Measurements from ENCODE around the gene GALNT10.

The GALNT10 gene

DNA sequence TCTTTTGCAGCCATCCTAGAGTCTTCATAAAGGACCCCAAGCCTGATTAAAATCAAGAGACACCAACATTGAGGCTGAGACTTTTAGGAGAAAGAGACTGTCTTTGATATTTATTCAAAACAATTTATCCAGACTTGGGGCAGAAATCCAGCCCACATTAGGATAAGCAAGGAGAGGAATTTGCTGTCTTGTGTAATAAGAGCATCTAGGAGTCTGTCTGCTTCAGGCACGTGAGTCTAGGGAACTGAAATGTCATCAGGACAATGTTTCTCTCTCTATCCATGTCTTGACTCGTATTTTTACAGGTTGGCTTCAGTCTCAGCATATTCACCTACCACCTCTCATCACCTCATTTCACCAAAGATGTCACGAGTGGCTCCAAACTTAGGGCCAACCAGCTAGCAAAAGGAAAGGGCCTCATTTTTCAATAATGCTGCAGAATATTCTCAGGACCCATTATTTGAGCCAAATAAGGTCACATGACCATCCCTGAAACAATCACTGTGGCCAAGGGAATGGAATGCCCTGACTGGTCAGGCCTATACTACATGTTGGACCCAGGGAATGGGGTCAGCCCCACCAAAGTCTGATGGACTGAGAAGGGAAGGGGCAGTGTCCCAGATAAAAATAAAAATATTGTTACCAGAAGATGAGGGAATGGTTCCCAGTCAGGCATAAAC, 184.9 kb downstream of the GALNT10 start:
- no peaks in the 10 kb centered on the region for H3K4me1 ChIP-seq (ENCODE audit: insufficient read depth, low read length)
- H3K4me3 ChIP-seq (ENCODE audit: low read length), result no peak overlapping the region
- H2AFZ ChIP-seq (ENCODE audit: low read depth, low read length), result no peak overlapping the region
- H3K9me3 ChIP-seq (ENCODE audit: low read length), result no peaks in the 10 kb centered on the region
- no peaks in the 10 kb centered on the region for H3K27me3 ChIP-seq (ENCODE audit: insufficient read depth, low read length)
- H3K36me3 ChIP-seq (ENCODE audit: insufficient read depth, low read length), result peaks cover under 1% of the 10 kb centered on the region

DNA sequence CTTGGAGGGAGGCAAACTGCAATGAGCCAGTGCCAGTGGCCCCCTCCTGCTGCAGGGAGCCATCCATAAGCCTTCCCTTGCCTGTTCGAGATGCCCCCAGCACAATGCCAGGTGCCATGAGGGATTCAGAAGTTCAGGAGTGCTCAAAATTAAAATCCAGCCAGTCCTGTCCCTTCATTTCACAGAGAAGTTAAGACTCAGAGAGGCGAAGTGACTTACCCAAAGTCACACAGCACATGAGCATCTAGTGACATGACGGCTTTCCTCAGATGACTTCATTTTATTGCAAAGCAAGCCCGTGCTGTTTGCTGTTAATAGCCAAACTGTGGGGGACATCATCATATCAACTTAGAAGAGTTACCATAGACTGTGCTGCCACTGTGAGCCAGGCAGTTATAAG, 185.9 kb downstream of the GALNT10 start:
- no peak overlapping the region for H2AFZ ChIP-seq (ENCODE audit: low read depth, low read length)
- no peaks in the 10 kb centered on the region for H3K4me1 ChIP-seq (ENCODE audit: insufficient read depth, low read length)
- no peak overlapping the region for H3K4me3 ChIP-seq (ENCODE audit: low read length)
- H3K27me3 ChIP-seq (ENCODE audit: insufficient read depth, low read length), result no peaks in the 10 kb centered on the region
- H3K36me3 ChIP-seq (ENCODE audit: insufficient read depth, low read length), result peaks cover 2% of the 10 kb centered on the region
- no peaks in the 10 kb centered on the region for H3K9me3 ChIP-seq (ENCODE audit: low read length)

DNA sequence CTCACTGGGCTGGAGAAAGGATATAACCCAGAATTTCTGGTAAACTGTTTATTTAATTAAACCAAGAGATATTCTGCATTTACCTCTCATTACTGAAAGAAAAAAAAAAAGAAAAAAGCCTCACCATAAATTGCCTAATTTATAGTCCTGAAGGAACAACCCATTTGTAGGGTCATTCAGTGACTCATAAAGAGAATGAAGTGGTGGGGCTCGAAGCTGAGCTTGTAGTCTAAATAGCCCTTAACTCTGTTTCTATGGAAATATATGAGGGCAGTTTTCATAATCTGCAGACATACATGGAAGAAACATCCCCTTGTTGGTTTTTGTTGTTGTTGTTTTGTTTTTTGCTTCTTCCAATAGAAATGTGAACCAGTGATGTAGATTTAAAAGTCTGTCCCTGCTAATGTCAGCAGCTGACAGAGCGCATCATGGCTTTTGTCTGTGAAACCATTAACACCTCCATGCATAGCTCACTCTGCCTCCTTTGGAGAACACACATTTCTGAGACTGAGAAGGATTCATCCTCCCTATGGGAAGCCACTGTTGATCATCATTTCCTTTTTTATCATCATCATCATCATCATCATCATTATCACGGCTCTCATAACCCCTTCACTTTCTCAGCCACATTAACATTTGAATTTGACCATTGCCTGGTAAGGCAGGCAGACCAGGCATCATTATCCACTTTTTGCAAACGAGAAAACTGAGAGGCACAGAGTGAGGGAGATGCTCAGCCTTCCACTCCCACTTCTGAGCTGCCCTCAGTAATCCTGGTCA, 187.4 kb downstream of the GALNT10 start:
- no peak overlapping the region for H3K4me3 ChIP-seq (ENCODE audit: low read length)
- no peaks in the 10 kb centered on the region for H3K9me3 ChIP-seq (ENCODE audit: low read length)
- H3K36me3 ChIP-seq (ENCODE audit: insufficient read depth, low read length), result peaks cover 2% of the 10 kb centered on the region
- H3K27me3 ChIP-seq (ENCODE audit: insufficient read depth, low read length), result no peaks in the 10 kb centered on the region
- H2AFZ ChIP-seq (ENCODE audit: low read depth, low read length), result no peak overlapping the region
- no peaks in the 10 kb centered on the region for H3K4me1 ChIP-seq (ENCODE audit: insufficient read depth, low read length)

DNA sequence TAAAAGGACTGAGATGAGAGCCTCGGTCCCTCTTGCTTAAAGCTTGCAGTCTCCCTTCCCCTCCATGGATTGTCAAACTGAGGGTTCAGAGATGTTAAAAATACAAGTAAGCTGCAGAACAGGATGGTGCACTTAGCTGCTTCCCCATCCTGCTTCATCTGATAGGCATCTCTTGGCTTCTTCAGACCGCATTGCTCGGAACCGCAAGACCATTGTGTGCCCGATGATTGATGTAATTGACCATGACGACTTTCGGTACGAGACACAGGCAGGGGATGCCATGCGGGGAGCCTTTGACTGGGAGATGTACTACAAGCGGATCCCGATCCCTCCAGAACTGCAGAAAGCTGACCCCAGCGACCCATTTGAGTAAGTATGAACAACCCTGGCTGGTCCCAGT, 189.7 kb downstream of the GALNT10 start:
- Histone ChIP-seq H3K4me3 (ENCODE audit: low read length) (no peak overlapping the region), H3K27me3 (ENCODE audit: insufficient read depth, low read length) (no peaks in the 10 kb centered on the region), H2AFZ (ENCODE audit: low read depth, low read length) (no peak overlapping the region), H3K9me3 (ENCODE audit: low read length) (no peaks in the 10 kb centered on the region), H3K36me3 (ENCODE audit: insufficient read depth, low read length) (peaks cover 2% of the 10 kb centered on the region), H3K4me1 (ENCODE audit: insufficient read depth, low read length) (no peaks in the 10 kb centered on the region)

DNA sequence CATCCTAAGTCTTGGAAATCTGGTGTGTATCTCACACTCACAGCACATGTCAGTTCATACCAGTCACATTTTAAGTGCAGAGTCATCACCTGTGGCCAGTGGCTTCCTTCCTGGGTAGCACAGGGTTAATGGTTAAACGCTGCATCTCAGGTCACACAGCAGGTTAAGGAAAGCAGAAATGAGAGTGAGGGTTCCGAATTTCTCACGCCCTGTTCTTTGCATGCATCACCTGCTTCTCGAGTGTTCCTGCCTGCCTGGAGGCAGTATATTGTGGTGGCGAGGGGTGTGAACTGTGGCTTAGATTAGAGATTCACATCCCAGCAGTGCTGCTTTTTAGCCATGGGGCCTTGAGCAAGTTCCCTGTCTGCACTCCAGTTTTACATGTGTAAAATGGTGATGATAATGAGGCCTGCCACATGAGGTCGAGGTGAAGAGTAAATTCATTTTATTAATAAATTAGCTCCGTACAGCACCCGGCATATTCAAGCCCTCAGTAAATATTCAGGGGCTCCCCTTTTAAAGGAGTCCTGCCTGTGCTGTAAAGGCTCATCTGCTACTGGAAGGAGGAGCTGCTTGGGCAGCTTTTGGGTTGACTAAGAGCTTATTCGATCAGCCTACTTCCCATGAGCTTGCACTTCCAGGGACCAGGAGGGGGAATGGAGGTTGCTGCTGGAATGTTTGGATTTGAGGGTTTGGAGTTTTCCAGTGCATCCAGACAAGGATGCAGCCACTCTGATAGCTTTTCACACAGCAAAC, 194.1 kb downstream of the GALNT10 start:
- Histone ChIP-seq H3K36me3 (ENCODE audit: insufficient read depth, low read length) (peaks cover 2% of the 10 kb centered on the region), H3K4me3 (ENCODE audit: low read length) (no peak overlapping the region), H2AFZ (ENCODE audit: low read depth, low read length) (no peak overlapping the region), H3K9me3 (ENCODE audit: low read length) (no peaks in the 10 kb centered on the region), H3K4me1 (ENCODE audit: insufficient read depth, low read length) (no peaks in the 10 kb centered on the region), H3K27me3 (ENCODE audit: insufficient read depth, low read length) (no peaks in the 10 kb centered on the region)

- Histone ChIP-seq H3K27me3 (ENCODE audit: insufficient read depth, low read length) (no peaks in the 10 kb centered on the region), H3K4me1 (ENCODE audit: insufficient read depth, low read length) (peaks cover 3% of the 10 kb centered on the region), H3K4me3 (ENCODE audit: low read length) (no peak overlapping the region), H3K9me3 (ENCODE audit: low read length) (no peaks in the 10 kb centered on the region), H2AFZ (ENCODE audit: low read depth, low read length) (no peak overlapping the region), H3K36me3 (ENCODE audit: insufficient read depth, low read length) (peaks cover 2% of the 10 kb centered on the region)
Measured at GRCh38 chr5:154385236-154385512, 194.6 kb downstream of the GALNT10 start.

DNA sequence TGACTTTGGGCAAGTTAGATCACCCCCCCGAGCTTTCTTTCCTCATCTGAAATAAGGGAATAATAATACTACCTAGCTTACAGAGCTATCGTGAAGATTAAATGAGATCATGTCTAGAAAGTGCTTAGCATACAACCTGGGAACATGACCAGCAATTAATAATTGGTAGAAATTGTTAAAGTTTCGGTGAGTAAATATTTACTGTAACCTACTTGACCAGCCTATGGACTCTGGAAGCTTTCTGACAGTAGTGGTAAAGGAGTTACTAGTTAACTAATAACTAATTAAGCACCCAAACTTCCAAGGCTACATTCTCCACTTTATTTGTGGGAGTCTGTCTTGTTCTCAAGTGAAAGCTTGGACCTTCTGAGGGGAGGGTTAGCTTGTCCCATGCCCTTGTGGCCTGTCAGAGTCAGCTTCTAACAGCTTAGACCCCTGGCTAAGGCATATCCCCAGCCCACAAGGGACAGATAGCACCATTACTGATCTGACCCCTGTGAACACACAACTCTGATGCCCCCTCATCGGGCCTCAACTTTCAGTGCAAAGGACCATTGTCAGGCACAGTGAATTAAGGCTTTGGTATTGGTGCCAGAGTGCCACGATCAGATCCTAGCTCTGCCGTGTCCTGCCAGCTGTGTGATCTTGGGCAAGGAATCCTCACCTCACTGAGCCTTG, 196.6 kb downstream of the GALNT10 start:
- peaks cover 3% of the 10 kb centered on the region for H3K4me1 ChIP-seq (ENCODE audit: insufficient read depth, low read length)
- H3K36me3 ChIP-seq (ENCODE audit: insufficient read depth, low read length), result no peaks in the 10 kb centered on the region
- H3K27me3 ChIP-seq (ENCODE audit: insufficient read depth, low read length), result no peaks in the 10 kb centered on the region

DNA sequence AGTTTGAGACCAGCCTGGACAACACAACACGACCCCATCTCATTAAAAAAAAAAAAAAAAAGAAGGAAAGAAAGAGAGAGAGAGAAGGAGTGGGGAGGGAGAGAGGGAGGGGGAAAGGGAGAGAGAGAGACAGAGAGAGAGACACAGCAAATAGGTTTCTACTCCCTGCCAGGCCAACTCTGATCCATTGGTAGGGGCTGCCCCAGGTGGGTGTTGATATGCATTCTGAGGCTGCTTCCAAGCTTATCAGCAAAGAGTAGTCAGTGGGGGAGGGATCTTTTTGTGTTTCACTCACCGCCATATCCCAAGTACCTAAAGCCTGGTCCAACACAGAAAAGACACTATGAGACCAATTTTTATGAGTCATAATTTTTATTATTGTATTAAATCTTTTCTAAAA, 198.3 kb downstream of the GALNT10 start:
- peaks cover 3% of the 10 kb centered on the region for H3K4me1 ChIP-seq (ENCODE audit: insufficient read depth, low read length)
- no peak overlapping the region for H3K4me3 ChIP-seq (ENCODE audit: low read length)
- H2AFZ ChIP-seq (ENCODE audit: low read depth, low read length), result no peak overlapping the region
- no peaks in the 10 kb centered on the region for H3K36me3 ChIP-seq (ENCODE audit: insufficient read depth, low read length)
- H3K27me3 ChIP-seq (ENCODE audit: insufficient read depth, low read length), result no peaks in the 10 kb centered on the region
- no peaks in the 10 kb centered on the region for H3K9me3 ChIP-seq (ENCODE audit: low read length)

More for the DNA sequence above, 196.6 kb downstream of the GALNT10 start:
- H3K9me3 ChIP-seq (ENCODE audit: low read length), result no peaks in the 10 kb centered on the region
- no peak overlapping the region for H3K4me3 ChIP-seq (ENCODE audit: low read length)
- H2AFZ ChIP-seq (ENCODE audit: low read depth, low read length), result no peak overlapping the region

GRCh38 chr5:154390096-154390495, 199.6 kb downstream of the GALNT10 start:
- Histone ChIP-seq H2AFZ (ENCODE audit: low read depth, low read length) (no peak overlapping the region), H3K9me3 (ENCODE audit: low read length) (no peaks in the 10 kb centered on the region), H3K36me3 (ENCODE audit: insufficient read depth, low read length) (no peaks in the 10 kb centered on the region), H3K4me1 (ENCODE audit: insufficient read depth, low read length) (peaks cover 3% of the 10 kb centered on the region), H3K4me3 (ENCODE audit: low read length) (no peak overlapping the region), H3K27me3 (ENCODE audit: insufficient read depth, low read length) (no peaks in the 10 kb centered on the region)

GRCh38 chr5:154390746-154391359, 200.3 kb downstream of the GALNT10 start:
- no peak overlapping the region for H2AFZ ChIP-seq (ENCODE audit: low read depth, low read length)
- no peaks in the 10 kb centered on the region for H3K36me3 ChIP-seq (ENCODE audit: insufficient read depth, low read length)
- no peaks in the 10 kb centered on the region for H3K9me3 ChIP-seq (ENCODE audit: low read length)
- H3K4me3 ChIP-seq (ENCODE audit: low read length), result no peak overlapping the region
- H3K27me3 ChIP-seq (ENCODE audit: insufficient read depth, low read length), result no peaks in the 10 kb centered on the region
- H3K4me1 ChIP-seq (ENCODE audit: insufficient read depth, low read length), result peaks cover 6% of the 10 kb centered on the region

DNA sequence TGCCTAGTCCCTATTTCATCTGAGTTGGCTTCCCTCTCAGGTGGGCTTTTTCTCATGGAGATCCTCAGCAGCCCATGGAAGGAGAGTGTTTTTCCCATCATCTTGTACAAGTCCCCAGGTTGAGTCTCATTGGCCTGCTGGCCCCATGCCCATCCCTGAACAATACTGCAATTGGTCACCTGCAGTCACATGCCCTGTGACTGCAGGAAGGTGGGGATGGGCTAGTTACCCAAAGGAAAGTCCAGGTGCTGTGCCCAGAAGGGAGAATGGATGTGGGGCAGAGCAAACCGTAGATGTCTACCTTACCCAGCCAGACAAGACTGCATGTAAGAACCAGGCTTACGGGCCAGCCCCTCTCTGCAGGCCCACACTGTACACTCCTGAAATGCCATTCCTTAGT, 201.3 kb downstream of the GALNT10 start:
- Histone ChIP-seq H3K36me3 (ENCODE audit: insufficient read depth, low read length) (no peaks in the 10 kb centered on the region), H3K9me3 (ENCODE audit: low read length) (no peaks in the 10 kb centered on the region), H3K4me1 (ENCODE audit: insufficient read depth, low read length) (peaks cover 6% of the 10 kb centered on the region), H2AFZ (ENCODE audit: low read depth, low read length) (no peak overlapping the region), H3K4me3 (ENCODE audit: low read length) (no peak overlapping the region), H3K27me3 (ENCODE audit: insufficient read depth, low read length) (no peaks in the 10 kb centered on the region)

- no peak overlapping the region for H3K4me3 ChIP-seq (ENCODE audit: low read length)
- H3K27me3 ChIP-seq (ENCODE audit: insufficient read depth, low read length), result no peaks in the 10 kb centered on the region
- H3K4me1 ChIP-seq (ENCODE audit: insufficient read depth, low read length), result peaks cover 6% of the 10 kb centered on the region
- H3K9me3 ChIP-seq (ENCODE audit: low read length), result no peaks in the 10 kb centered on the region
- no peak overlapping the region for H2AFZ ChIP-seq (ENCODE audit: low read depth, low read length)
- H3K36me3 ChIP-seq (ENCODE audit: insufficient read depth, low read length), result no peaks in the 10 kb centered on the region
Measured at GRCh38 chr5:154393850-154394249, 203.3 kb downstream of the GALNT10 start.
